Heart left ventricle (tissue), 13 donors: Measurements from ENCODE around the gene PRSS50.

Source experiments
- POLR2A ChIP-seq, 2 donors: fragments of 450-650 bp; IDR thresholded peaks; one replicate each; pipeline ENCODE4 v1.6.1; 2017; ENCODE audit warnings: antibody characterized with exemption in 2 of 2, mild to moderate bottlenecking in 2 of 2, moderate library complexity in 2 of 2
- TF ChIP-seq, protein P1 (sequence below), 12 donors: fragments of 200-600 bp; sonication (generic) in 4 of 12; IDR thresholded peaks; one replicate each; pipeline versions ENCODE4 v1.5.0 to v1.8.0; 2018 to 2022; ENCODE audit warnings: antibody characterized with exemption in 12 of 12, mild to moderate bottlenecking in 5 of 12
- donor health status: ischemic (EF 13 %, LVEDD 7.1; RV severe dilation, severe dysfunction).
- donor health status: DM: no; HTN: yes; CAD: no.
- donor health status: DM: no; HTN: no; CAD: no.
- donor health status: ischemic (EF 25% LVEDD 6.9; RV normal size, moderate dysfunction).
- donor health status: ischemic (EF 25% LVEDD 5.7; RV mildly dilated, moderate dysfunction).
- donor health status: ischemic (EF 35%, LVEDD 5.7; RV mildly dilated, moderate dysfunction).
- donor health status: nonischemic (EF 11% LVEDD 7.7; RV severe dilation, severe dysfunction).
- donor health status: DM: yes; HTN: yes; CAD: no.
- donor health status: PGD.
- donor health status: ischemic (EF 29% LVEDD 5.4; RV normal size, mild dysfunction).
- donor health status: nonischemic (EF 23%, LVEDD 6.1; RV moderate dilation, normal function).

DNA sequence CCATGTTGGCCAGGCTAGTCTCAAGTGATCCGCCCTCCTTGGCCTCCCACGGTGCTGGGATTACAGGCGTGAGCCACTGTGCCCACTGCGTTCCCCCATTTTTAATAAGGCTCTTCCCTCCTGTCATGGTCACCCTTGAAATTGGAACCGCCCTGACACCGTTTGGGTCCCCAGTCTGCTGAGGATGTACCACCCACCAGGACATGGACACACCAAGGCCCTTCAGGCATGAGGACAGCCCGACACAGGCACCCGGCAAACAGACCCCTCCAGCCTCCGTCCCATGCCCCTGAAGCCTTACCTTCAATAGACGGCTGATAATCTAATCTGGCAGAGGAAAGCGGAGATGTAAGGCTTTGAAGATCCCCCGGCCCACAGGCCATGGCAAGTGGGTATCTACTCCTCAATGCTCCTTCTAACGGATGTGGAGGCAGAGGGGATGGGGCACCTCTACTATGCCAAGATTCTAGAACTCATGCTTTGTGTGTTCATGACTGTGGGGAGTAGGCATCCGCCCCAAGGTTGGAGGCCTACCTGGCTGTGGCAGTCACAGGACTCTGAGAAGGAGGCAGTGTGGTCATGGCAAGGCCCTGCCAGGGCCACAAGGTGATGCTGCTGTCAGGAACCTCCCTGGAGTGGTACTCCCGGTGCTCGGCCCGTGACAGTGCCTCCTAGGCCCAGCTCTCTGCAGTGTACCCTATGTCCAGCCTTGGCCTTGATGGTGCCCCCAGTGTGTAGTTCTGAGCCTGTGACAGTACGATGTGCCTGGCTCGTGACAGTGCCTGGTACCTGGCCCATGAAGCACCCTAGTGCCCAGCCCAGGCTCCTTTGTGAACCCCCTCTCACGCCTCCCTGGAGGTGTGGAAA, 18.6 kb upstream of the PRSS50 start:
- TF ChIP-seq, protein P1, sequence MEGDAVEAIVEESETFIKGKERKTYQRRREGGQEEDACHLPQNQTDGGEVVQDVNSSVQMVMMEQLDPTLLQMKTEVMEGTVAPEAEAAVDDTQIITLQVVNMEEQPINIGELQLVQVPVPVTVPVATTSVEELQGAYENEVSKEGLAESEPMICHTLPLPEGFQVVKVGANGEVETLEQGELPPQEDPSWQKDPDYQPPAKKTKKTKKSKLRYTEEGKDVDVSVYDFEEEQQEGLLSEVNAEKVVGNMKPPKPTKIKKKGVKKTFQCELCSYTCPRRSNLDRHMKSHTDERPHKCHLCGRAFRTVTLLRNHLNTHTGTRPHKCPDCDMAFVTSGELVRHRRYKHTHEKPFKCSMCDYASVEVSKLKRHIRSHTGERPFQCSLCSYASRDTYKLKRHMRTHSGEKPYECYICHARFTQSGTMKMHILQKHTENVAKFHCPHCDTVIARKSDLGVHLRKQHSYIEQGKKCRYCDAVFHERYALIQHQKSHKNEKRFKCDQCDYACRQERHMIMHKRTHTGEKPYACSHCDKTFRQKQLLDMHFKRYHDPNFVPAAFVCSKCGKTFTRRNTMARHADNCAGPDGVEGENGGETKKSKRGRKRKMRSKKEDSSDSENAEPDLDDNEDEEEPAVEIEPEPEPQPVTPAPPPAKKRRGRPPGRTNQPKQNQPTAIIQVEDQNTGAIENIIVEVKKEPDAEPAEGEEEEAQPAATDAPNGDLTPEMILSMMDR (IDR thresholded peaks at IDR 0.05): no peak
- no peak for TF ChIP-seq POLR2A (IDR thresholded peaks at IDR 0.05)
